ENCODE results near the gene NAALADL2.

Gene NAALADL2

GRCh38 chr3:175200391-175201095 lies 341.4 kb downstream of the NAALADL2 start:
- peak; percentile 58 for DNase-seq (ENCODE audit: low read depth)

DNA sequence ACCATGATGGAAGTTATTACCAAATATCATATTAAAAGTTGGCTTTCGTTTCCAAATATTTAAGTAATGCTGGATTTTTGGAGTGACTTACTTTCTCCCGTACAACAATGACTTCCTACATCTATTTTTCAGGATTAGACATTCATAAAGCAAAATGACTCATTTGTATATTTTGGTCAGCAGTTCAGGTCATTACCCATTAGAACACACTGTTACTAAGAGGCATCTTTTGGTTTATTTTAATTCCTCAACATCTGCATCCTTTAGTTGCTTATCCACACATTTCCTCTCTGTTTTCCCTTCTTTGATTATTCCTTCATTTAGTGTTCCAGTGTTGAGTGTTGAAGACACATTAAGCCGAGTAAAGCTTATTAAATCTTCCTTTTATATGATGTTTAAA lies 348.2 kb downstream of the NAALADL2 start:
- peak; percentile 63 for DNase-seq (ENCODE audit: low read depth)

DNA sequence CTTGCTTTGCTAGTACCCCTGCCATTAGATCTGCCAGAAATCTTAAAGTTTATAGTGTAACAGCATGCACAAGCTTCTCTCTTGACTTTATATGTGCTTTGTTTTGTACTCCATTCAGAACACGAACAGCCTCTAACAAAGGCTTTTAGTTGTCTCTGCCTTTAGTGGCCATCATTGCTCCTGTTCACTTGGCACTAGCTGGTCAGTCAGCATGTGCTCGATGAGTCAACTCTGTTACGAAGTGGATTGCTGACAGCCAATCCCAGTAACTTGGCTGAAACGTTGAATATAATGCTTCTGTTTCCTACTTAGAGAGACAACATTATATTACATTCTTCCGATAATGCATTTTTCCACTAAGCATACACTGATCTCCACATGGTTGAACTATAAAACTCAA lies 349.2 kb downstream of the NAALADL2 start:
- peak; percentile 34 for DNase-seq (ENCODE audit: low read depth)

- no peak for DNase-seq (ENCODE audit: low read depth)
These were observed 352.3 kb downstream of the NAALADL2 start for GRCh38 chr3:175211466-175211865.

- peak; percentile 53 for DNase-seq (ENCODE audit: low read depth)
These were observed 353.8 kb downstream of the NAALADL2 start for GRCh38 chr3:175212896-175213295.

GRCh38 chr3:175214216-175214615 lies 355.1 kb downstream of the NAALADL2 start:
- no peak for DNase-seq (ENCODE audit: low read depth)

DNA sequence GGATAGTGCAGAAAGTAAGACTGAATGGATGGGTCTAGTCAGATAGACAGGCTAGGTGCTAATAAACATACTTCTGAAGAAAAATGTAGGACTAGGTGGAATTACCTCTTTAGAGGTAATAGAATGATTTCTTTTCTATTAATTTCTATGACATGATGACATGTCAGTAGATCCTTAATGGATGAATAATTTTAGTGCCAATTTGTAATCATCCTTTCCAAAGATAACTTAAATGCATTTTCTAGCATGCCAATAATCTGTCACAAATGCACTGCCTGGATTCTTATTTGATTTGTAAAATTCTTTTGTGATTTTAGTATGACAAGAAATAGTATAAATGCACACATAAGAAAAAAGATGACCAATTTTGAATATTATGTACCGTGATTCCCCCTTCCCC lies 356.7 kb downstream of the NAALADL2 start:
- no peak for DNase-seq (ENCODE audit: low read depth)

DNA sequence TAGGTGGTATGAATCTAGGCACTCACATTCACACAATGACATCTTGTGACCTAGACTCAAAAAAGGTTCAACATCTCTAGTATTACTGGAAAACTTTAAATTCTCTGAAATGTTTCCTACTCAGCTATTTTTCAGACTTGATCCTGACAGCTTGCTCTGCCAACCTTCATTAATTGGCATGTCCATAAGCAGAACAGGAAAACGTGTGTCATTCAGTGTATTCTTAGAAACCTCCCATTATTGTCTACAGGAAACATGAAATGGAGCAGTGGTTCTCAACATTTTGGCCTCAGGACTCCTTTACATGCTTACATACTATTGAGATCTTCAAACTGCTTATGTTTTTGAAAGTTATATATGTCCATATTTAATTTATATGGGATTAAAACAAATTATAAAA lies 363.2 kb downstream of the NAALADL2 start:
- DNase-seq (ENCODE audit: low read depth): peak; percentile 9

DNA sequence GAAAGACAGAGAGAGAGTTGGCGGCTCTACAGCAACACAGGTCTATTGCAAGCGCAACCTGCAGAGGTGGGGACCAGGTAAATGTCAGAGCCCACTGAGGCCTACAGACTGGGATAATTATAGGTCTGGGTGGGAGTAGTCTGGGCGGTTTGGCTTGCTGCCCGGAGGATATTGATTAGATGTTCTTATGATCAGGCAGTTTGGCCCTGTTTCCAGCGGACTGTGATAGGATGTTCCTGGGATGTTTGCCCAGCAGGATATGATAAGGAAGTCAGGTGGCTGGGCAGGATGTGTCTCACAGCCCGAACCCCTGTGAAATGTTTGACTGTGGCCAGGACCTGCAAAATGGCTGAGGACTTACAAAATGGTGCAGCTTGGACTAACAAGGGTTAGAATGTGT lies 364.9 kb downstream of the NAALADL2 start:
- no peak for DNase-seq (ENCODE audit: low read depth)

DNA sequence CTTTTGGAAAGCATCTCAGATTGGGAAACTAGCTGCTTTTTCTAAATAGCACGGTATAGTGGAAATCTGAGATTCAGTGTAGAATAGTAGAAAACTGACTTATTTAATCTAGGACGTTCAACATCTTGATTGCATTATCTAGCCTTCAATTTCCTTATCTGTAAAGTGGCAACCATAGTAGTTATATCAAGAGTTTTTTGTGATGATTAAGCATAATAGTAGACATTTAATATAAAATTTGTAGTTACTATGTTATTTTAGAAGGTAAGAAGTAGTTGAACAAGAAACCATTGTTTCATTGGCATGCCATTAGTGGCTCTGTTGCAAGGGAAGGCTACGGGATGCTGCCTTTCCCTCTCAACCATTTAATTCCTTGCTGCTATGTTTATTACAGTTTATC lies 367.3 kb downstream of the NAALADL2 start:
- no peak for DNase-seq (ENCODE audit: low read depth)

GRCh38 chr3:175227126-175227525 lies 368.0 kb downstream of the NAALADL2 start:
- no peak for DNase-seq (ENCODE audit: low read depth)

GRCh38 chr3:175233957-175234940 lies 375.1 kb downstream of the NAALADL2 start:
- no peak for DNase-seq (ENCODE audit: low read depth)

- no peak for DNase-seq (ENCODE audit: low read depth)
These were observed 379.7 kb downstream of the NAALADL2 start for GRCh38 chr3:175238801-175239200.

GRCh38 chr3:175240921-175241320 lies 381.8 kb downstream of the NAALADL2 start:
- no peak for DNase-seq (ENCODE audit: low read depth)

DNA sequence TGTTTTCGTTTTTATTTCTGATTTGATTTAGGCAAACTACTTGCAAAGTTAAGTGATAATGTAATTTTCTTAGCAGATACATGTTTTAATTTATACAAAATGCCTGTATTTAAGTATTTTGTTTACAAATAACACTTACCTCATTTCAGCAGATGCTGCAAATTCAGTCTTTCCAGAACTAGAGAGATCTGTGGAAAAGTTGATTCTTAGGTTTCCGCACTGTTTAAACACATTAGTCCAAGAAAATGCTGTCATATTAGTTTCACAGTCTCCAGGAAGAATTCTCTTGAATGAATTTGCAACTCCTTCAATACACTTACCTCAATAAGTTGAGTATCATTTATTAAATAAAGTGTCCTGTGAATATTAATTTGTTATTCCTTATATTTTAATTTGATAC lies 383.1 kb downstream of the NAALADL2 start:
- no peak for DNase-seq (ENCODE audit: low read depth)

GRCh38 chr3:175246234-175246633 lies 387.1 kb downstream of the NAALADL2 start:
- DNase-seq (ENCODE audit: low read depth): no peak

GRCh38 chr3:175246766-175247165 lies 387.6 kb downstream of the NAALADL2 start:
- peak; percentile 40 for DNase-seq (ENCODE audit: low read depth)

- DNase-seq (ENCODE audit: low read depth): no peak
These were observed 388.5 kb downstream of the NAALADL2 start for GRCh38 chr3:175247629-175248028.

- DNase-seq (ENCODE audit: low read depth): no peak
These were observed 389.7 kb downstream of the NAALADL2 start for GRCh38 chr3:175248832-175249231.

DNA sequence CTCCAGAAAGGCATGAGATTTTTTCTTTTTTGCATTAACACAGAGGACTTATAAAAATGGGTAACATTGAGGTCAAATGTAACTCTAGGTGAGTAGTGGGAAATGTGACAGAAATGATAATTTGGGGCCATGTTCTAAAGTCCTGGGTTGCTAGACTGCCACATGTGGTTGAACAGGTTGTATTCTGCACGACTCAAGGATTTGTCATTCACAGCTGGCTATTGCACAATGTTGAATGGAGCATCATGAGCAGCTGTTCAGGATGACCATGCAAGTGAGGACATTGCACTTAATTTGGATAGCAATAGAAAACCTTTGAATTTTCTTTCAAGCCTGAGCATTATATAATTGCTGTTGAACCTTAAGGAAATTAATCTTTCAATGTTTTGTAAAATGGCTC lies 396.6 kb downstream of the NAALADL2 start:
- peak; percentile 46 for DNase-seq (ENCODE audit: low read depth)

GRCh38 chr3:175257123-175257522 lies 398.0 kb downstream of the NAALADL2 start:
- no peak for DNase-seq (ENCODE audit: low read depth)

DNA sequence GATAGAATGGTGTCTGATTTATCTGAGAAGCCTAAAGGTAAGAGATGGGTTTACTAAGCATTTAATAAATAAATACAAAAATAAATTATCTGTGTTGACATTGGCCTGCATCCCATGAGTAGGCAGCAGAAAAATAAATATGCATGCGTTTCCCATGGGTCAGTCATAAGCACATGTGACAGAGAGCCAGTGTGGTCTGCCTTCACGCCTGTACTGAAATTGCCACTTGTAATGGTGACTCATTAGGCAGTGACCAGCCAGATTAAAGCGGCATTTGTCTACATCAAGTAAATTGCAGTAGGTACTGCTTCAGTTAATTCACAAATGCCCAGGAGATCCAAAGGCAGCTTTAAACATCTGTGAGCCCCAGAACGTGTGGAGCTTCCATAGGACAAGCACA lies 399.6 kb downstream of the NAALADL2 start:
- DNase-seq (ENCODE audit: low read depth): peak; percentile 43

- peak; percentile 77 for DNase-seq (ENCODE audit: low read depth)
These were observed 401.1 kb downstream of the NAALADL2 start for GRCh38 chr3:175260145-175260794.

Data from EH (cell line).